GM06990 (cell line): ENCODE measurements around the gene PACSIN1.

Experiments used
- DNase-seq: peaks from one replicate; pipeline ENCODE4 v3.0.0-alpha.2; 2011; ENCODE audit not compliant: insufficient read length; ENCODE audit errors: extremely low read depth
- H3K27me3 ChIP-seq: replicated peaks from 2 replicates; pipeline ENCODE4 v1.6.0; 2011; ENCODE audit warnings: low read length; ENCODE audit not compliant: control insufficient read depth, insufficient read depth
- H3K36me3 ChIP-seq: 2 replicates; pipeline ENCODE4 v1.5.1; 2011; ENCODE audit warnings: low read length; ENCODE audit not compliant: control insufficient read depth, insufficient read depth
- H3K4me3 ChIP-seq: replicated peaks from 2 replicates; pipeline ENCODE4 v1.5.1; 2011; ENCODE audit warnings: low read depth, mild to moderate bottlenecking, control low read depth, low read length
- CTCF ChIP-seq: IDR thresholded peaks from 2 replicates; pipeline ENCODE4 v1.5.1; 2011; ENCODE audit warnings: low read length, control low read depth, mild to moderate bottlenecking, inconsistent platforms; ENCODE audit not compliant: insufficient read depth, poor library complexity, severe bottlenecking

Gene PACSIN1

GRCh38 chr6:34560366-34561226 is 94.7 kb downstream of the PACSIN1 start:
- TF ChIP-seq CTCF, result no peak
- DNase-seq, result no peak
- H3K4me3 ChIP-seq, result no peak overlapping the region

GRCh38 chr6:34561227-34561530 is 95.3 kb downstream of the PACSIN1 start:
- H3K27me3 ChIP-seq, result no peaks in the 10 kb centered on the region
- no peak for DNase-seq
- no peaks in the 10 kb centered on the region for H3K36me3 ChIP-seq
- no peak overlapping the region for H3K4me3 ChIP-seq
- TF ChIP-seq CTCF, result no peak

More at GRCh38 chr6:34560366-34561226, 94.7 kb downstream of the PACSIN1 start:
- Histone ChIP-seq H3K27me3 (no peaks in the 10 kb centered on the region), H3K36me3 (no peaks in the 10 kb centered on the region)

- Histone ChIP-seq H3K27me3 (no peaks in the 10 kb centered on the region; the same call in 1 of the 2 replicates), H3K4me3 (no peak overlapping the region), H3K36me3 (no peaks in the 10 kb centered on the region)
- DNase-seq, result no peak
- TF ChIP-seq CTCF, result no peak
Measured at GRCh38 chr6:34562350-34562749, 96.5 kb downstream of the PACSIN1 start.

- Histone ChIP-seq H3K36me3 (no peaks in the 10 kb centered on the region), H3K4me3 (no peak overlapping the region), H3K27me3 (no peaks in the 10 kb centered on the region; the same call in 1 of the 2 replicates)
- TF ChIP-seq CTCF, result no peak
- no peak for DNase-seq
Measured at GRCh38 chr6:34562861-34563512, 97.1 kb downstream of the PACSIN1 start.

- no peak for TF ChIP-seq CTCF
- H3K4me3 ChIP-seq, result no peak overlapping the region
- DNase-seq, result no peak
- no peaks in the 10 kb centered on the region; the same call in 1 of the 2 replicates for H3K27me3 ChIP-seq
- H3K36me3 ChIP-seq, result no peaks in the 10 kb centered on the region
Measured at GRCh38 chr6:34563513-34563870, 97.6 kb downstream of the PACSIN1 start.
